ENCODE results near the gene SLC1A4. TPM values are rescaled to one million over a fixed set of nuclear protein-coding genes. Genes with fewer than 3 reads are reported as not detected.

The SLC1A4 gene
- polyA plus RNA-seq, 3 donors: 3.2 to 4.5 (median 4.4) TPM

GRCh38 chr2:65027616-65028244 lies 38.5 kb downstream of the SLC1A4 start:
- H3K36me3 Mint-ChIP-seq: peaks cover 11 to 15% of the 10 kb centered on the region in 2 donors
- peak overlapping the region; percentile 59 for H2AFZ ChIP-seq (ENCODE audit: insufficient read depth, low read depth, low read length, poor library complexity, severe bottlenecking)
- H3K27me3 Mint-ChIP-seq (ENCODE audit: low read depth in 3 of 3): no peaks in the 10 kb centered on the region
- no peak for TF ChIP-seq CTCF (IDR thresholded peaks at IDR 0.05)
- H3K4me1 Mint-ChIP-seq: peaks cover 62% of the 10 kb centered on the region
- no peaks in the 10 kb centered on the region for H4K20me1 ChIP-seq (ENCODE audit: insufficient read depth, low read length)
- no peak overlapping the region for H3K4me3 Mint-ChIP-seq
- no peaks in the 10 kb centered on the region for H3K9me3 ChIP-seq (replicated peaks in 1 of 2; ENCODE audit: control insufficient read depth in 1 of 2, insufficient read depth in 1 of 2, low read length in 2 of 2)
- no peak overlapping the region for H3K9ac ChIP-seq (ENCODE audit: insufficient read depth, low read length, poor library complexity, severe bottlenecking)
- peaks cover 3 to 14% of the 10 kb centered on the region in 2 donors for H3K36me3 ChIP-seq (replicated peaks in 1 of 2; ENCODE audit: control insufficient read depth in 1 of 2, insufficient read depth in 2 of 2, low read length in 2 of 2)
- peak overlapping the region in 4 of 7 donors; percentile 6 to 65 (median 29) for H3K27ac Mint-ChIP-seq
- intact Hi-C loops (cut with micrococcal nuclease): no loop called here
- H3K27ac ChIP-seq (ENCODE audit: low read depth in 1 of 2, low read length in 2 of 2): peak overlapping the region in 1 of 2 donors; percentile 17
- H3K9me3 Mint-ChIP-seq: no peaks in the 10 kb centered on the region
- no peak overlapping the region for H3K4me3 ChIP-seq (replicated peaks in 1 of 3; ENCODE audit: low read depth in 2 of 3, low read length in 3 of 3)
- peaks cover 65 to 68% of the 10 kb centered on the region in 2 donors for H3K4me1 ChIP-seq (ENCODE audit: control insufficient read depth in 1 of 2, insufficient read depth in 2 of 2, low read length in 2 of 2)
- H3K27me3 ChIP-seq (ENCODE audit: control insufficient read depth in 2 of 2, insufficient read depth in 2 of 2, low read length in 2 of 2): no peaks in the 10 kb centered on the region
- 13% methylated on average over 3 of the region's 8 CpGs for WGBS (ENCODE audit: insufficient coverage)
- H3K79me2 ChIP-seq (ENCODE audit: insufficient read depth, low read length): peaks cover 6% of the 10 kb centered on the region
- peak; percentile 25 to 52 (median 51) for DNase-seq
- no peak overlapping the region for H3K4me2 ChIP-seq (replicated peaks; ENCODE audit: extremely low read depth, low read length, poor library complexity, severe bottlenecking)

DNA sequence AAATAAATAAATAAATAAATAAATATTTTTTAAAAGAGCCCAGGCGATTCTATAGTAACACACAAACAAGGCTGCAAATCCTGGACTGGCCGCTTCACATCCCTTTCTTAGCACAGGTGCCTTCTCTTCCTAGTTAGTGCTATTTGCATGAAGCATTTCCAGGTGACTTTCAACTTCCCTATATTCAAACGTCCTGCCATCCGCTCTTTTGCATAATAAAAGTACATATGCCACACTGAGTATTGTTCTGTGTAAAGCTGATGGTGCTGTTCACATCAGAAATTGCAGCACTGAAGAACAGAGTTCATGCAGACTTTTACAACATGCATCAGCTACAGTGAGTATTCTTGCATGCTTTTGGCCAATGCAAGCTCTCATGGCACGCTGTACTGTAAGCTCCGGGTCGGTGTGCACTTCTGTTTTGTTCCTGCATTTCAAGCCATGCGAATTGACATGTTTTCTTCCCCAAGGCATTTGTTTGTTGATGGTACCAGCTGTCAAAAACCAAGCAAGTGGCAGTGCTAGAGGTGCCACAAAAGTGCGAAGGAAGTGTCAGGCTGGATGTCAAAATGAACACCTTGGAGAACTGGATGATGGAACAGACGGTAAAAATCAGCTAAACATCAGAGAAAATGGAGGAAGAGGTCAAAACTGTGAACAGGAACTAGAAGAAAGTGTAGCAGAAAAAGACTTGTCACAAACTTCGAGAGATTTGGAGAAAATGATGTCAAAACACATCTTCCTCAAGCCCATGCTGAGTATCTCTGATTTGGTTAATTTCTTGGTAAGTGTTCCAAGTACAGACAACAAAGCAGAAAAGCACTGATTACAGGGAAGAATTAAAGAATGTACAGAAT lies 41.5 kb downstream of the SLC1A4 start:
- no peaks in the 10 kb centered on the region for H3K36me3 ChIP-seq (replicated peaks in 1 of 2; ENCODE audit: control insufficient read depth in 1 of 2, insufficient read depth in 2 of 2, low read length in 2 of 2)
- peak overlapping the region; percentile 57 for H2AFZ ChIP-seq (ENCODE audit: insufficient read depth, low read depth, low read length, poor library complexity, severe bottlenecking)
- TF ChIP-seq CTCF (IDR thresholded peaks at IDR 0.05): no peak
- 60% methylated on average over 2 of the region's 11 CpGs for WGBS (ENCODE audit: insufficient coverage)
- H3K9ac ChIP-seq (ENCODE audit: insufficient read depth, low read length, poor library complexity, severe bottlenecking): no peak overlapping the region
- peak overlapping the region in 1 of 7 donors; percentile 52 for H3K27ac Mint-ChIP-seq
- peak overlapping the region in 1 of 3 experiments; percentile 8 for H3K4me3 ChIP-seq (replicated peaks in 1 of 3; ENCODE audit: low read depth in 2 of 3, low read length in 3 of 3)
- H3K27ac ChIP-seq (ENCODE audit: low read depth in 1 of 2, low read length in 2 of 2): no peak overlapping the region
- no peak overlapping the region for H3K4me3 Mint-ChIP-seq
- intact Hi-C loops (cut with micrococcal nuclease): no loop called here
- H3K9me3 ChIP-seq (replicated peaks in 1 of 2; ENCODE audit: control insufficient read depth in 1 of 2, insufficient read depth in 1 of 2, low read length in 2 of 2): no peaks in the 10 kb centered on the region
- H3K4me1 ChIP-seq (ENCODE audit: control insufficient read depth in 1 of 2, insufficient read depth in 2 of 2, low read length in 2 of 2): peaks cover 56 to 62% of the 10 kb centered on the region in 2 donors
- H3K36me3 Mint-ChIP-seq: peaks cover 0 to 8% of the 10 kb centered on the region in 2 donors
- DNase-seq: no peak
- peak overlapping the region; percentile 21 for H3K4me2 ChIP-seq (replicated peaks; ENCODE audit: extremely low read depth, low read length, poor library complexity, severe bottlenecking)
- H3K27me3 Mint-ChIP-seq (ENCODE audit: low read depth in 3 of 3): no peaks in the 10 kb centered on the region
- no peaks in the 10 kb centered on the region for H3K27me3 ChIP-seq (ENCODE audit: control insufficient read depth in 2 of 2, insufficient read depth in 2 of 2, low read length in 2 of 2)
- H3K9me3 Mint-ChIP-seq: no peaks in the 10 kb centered on the region
- peaks cover 52% of the 10 kb centered on the region for H3K4me1 Mint-ChIP-seq
- H3K79me2 ChIP-seq (ENCODE audit: insufficient read depth, low read length): peaks cover 5% of the 10 kb centered on the region
- H4K20me1 ChIP-seq (ENCODE audit: insufficient read depth, low read length): no peaks in the 10 kb centered on the region
